Measurements from ENCODE around the gene GIPC2. TPM values are rescaled to one million over a fixed set of nuclear protein-coding genes. Genes with fewer than 3 reads are reported as not detected.

Gene GIPC2
- polyA plus RNA-seq, 2 of the 4 experiments (the other 2 are of a cell fraction) = 0.06 TPM; not detected in 1

DNA sequence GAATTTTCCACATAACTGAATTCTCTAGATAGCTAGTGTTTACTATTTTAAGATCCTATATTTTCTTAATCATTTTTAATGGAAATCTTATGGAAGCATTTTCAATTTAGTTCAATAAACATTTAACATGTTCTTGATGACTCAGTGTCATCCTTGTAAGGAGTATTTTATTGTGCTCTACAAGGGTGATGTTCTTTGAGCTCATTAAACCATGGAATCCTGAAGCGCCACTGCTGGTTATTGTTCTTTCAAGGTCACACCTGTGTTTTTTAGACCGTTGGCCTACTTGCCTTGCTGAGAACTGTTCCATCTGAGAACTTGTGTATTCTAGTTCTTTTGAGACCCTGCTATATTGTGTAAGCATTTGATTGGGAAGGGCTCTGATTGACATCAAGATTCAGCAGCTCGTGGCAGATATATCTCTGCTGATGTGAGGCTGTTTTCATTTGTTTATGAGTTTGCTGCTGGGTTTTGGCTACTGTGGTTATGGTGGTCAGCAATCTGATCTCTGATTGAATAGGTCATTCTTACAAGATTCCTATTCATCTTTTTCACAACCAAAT lies 132.0 kb downstream of the GIPC2 start:
- Histone ChIP-seq H3K27ac (no peak overlapping the region), H3K4me2 (no peak overlapping the region), H3K9me3 (no peaks in the 10 kb centered on the region), H3K4me3 (no peak overlapping the region), H3K4me1 (no peaks in the 10 kb centered on the region)
- ChIA-PET CTCF (interaction anchor here (1.0 kb wide), 1 partner anchor 33 kb away, joined by 4 read pairs; no protein-coding TSS in a partner anchor), POLR2A (no interaction called here)
- 27% methylated on average over 3 of the region's 3 CpGs for WGBS (ENCODE audit: missing lambda C conversion rate)
- ATAC-seq (no peak), DNase-seq (ENCODE audit: low read depth in 1 of 2, low spot score in 1 of 2) (no peak), FAIRE-seq (no peak)
- TF ChIP-seq FOXS1 (CRISPR knock-in tag; IDR thresholded peaks at IDR 0.05) (no peak), NR3C1 (IDR thresholded peaks at IDR 0.05) (no peak), JUN (IDR thresholded peaks at IDR 0.05) (no peak), HDAC2 (IDR thresholded peaks at IDR 0.05) (no peak), EHF (CRISPR knock-in tag; IDR thresholded peaks at IDR 0.05) (no peak), RARB (CRISPR knock-in tag; IDR thresholded peaks at IDR 0.05) (no peak), RFX5 (IDR thresholded peaks at IDR 0.05) (no peak)
- TF ChIP-seq, protein P1, sequence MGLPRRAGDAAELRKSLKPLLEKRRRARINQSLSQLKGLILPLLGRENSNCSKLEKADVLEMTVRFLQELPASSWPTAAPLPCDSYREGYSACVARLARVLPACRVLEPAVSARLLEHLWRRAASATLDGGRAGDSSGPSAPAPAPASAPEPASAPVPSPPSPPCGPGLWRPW (IDR thresholded peaks at IDR 0.05) = no peak

DNA sequence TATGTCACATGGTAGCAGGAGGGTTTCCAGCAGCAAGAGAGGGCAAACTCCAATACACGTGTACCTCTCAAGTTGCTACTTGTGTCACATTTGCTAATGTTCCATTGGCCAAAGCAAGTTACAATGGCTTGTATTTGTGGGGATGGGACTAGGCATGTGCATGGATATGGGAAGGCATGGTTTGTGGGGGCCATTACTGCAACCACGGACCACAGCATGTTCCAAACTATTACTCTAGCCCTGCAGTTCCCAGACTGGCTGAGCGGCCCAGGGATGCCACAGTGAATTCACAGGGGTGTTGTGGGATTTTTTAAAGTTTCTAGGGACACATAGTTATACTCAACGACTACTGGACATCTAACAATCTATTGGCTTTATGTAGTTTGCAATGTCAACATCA lies 133.1 kb downstream of the GIPC2 start:
- TF ChIP-seq, protein P2, sequence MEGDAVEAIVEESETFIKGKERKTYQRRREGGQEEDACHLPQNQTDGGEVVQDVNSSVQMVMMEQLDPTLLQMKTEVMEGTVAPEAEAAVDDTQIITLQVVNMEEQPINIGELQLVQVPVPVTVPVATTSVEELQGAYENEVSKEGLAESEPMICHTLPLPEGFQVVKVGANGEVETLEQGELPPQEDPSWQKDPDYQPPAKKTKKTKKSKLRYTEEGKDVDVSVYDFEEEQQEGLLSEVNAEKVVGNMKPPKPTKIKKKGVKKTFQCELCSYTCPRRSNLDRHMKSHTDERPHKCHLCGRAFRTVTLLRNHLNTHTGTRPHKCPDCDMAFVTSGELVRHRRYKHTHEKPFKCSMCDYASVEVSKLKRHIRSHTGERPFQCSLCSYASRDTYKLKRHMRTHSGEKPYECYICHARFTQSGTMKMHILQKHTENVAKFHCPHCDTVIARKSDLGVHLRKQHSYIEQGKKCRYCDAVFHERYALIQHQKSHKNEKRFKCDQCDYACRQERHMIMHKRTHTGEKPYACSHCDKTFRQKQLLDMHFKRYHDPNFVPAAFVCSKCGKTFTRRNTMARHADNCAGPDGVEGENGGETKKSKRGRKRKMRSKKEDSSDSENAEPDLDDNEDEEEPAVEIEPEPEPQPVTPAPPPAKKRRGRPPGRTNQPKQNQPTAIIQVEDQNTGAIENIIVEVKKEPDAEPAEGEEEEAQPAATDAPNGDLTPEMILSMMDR (IDR thresholded peaks at IDR 0.05) = no peak
- TF ChIP-seq, protein P3, sequence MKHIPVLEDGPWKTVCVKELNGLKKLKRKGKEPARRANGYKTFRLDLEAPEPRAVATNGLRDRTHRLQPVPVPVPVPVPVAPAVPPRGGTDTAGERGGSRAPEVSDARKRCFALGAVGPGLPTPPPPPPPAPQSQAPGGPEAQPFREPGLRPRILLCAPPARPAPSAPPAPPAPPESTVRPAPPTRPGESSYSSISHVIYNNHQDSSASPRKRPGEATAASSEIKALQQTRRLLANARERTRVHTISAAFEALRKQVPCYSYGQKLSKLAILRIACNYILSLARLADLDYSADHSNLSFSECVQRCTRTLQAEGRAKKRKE (CRISPR knock-in tag; IDR thresholded peaks at IDR 0.05; ENCODE audit: low read depth) = no peak
- TF ChIP-seq HDAC2 (IDR thresholded peaks at IDR 0.05) (no peak), JUNB (IDR thresholded peaks at IDR 0.05) (no peak), MAZ (IDR thresholded peaks at IDR 0.05; ENCODE audit: borderline replicate concordance, low read depth, low read length) (no peak), RARB (CRISPR knock-in tag; IDR thresholded peaks at IDR 0.05) (no peak), MYC (IDR thresholded peaks at IDR 0.05; ENCODE audit: borderline replicate concordance, low read length) (no peak), HOXB13 (CRISPR knock-in tag; IDR thresholded peaks at IDR 0.05; ENCODE audit: low read depth) (no peak), ZNF302 (CRISPR knock-in tag; IDR thresholded peaks at IDR 0.05) (no peak), EP300 (IDR thresholded peaks at IDR 0.05) (no peak), EHMT2 (IDR thresholded peaks at IDR 0.05; ENCODE audit: low read depth) (no peak), NPAS2 (CRISPR knock-in tag; IDR thresholded peaks at IDR 0.05; ENCODE audit: borderline replicate concordance) (no peak), JUN (IDR thresholded peaks at IDR 0.05) (no peak), HOXA7 (CRISPR knock-in tag; IDR thresholded peaks at IDR 0.05) (no peak), ESRRA (IDR thresholded peaks at IDR 0.05; ENCODE audit: borderline replicate concordance, low read length) (no peak)
- TF ChIP-seq, protein P4, sequence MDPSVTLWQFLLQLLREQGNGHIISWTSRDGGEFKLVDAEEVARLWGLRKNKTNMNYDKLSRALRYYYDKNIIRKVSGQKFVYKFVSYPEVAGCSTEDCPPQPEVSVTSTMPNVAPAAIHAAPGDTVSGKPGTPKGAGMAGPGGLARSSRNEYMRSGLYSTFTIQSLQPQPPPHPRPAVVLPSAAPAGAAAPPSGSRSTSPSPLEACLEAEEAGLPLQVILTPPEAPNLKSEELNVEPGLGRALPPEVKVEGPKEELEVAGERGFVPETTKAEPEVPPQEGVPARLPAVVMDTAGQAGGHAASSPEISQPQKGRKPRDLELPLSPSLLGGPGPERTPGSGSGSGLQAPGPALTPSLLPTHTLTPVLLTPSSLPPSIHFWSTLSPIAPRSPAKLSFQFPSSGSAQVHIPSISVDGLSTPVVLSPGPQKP (IDR thresholded peaks at IDR 0.05; ENCODE audit: low read depth, low read length) = no peak
- TF ChIP-seq, protein P1 (IDR thresholded peaks at IDR 0.05) = no peak
- TF ChIP-seq, protein P5, sequence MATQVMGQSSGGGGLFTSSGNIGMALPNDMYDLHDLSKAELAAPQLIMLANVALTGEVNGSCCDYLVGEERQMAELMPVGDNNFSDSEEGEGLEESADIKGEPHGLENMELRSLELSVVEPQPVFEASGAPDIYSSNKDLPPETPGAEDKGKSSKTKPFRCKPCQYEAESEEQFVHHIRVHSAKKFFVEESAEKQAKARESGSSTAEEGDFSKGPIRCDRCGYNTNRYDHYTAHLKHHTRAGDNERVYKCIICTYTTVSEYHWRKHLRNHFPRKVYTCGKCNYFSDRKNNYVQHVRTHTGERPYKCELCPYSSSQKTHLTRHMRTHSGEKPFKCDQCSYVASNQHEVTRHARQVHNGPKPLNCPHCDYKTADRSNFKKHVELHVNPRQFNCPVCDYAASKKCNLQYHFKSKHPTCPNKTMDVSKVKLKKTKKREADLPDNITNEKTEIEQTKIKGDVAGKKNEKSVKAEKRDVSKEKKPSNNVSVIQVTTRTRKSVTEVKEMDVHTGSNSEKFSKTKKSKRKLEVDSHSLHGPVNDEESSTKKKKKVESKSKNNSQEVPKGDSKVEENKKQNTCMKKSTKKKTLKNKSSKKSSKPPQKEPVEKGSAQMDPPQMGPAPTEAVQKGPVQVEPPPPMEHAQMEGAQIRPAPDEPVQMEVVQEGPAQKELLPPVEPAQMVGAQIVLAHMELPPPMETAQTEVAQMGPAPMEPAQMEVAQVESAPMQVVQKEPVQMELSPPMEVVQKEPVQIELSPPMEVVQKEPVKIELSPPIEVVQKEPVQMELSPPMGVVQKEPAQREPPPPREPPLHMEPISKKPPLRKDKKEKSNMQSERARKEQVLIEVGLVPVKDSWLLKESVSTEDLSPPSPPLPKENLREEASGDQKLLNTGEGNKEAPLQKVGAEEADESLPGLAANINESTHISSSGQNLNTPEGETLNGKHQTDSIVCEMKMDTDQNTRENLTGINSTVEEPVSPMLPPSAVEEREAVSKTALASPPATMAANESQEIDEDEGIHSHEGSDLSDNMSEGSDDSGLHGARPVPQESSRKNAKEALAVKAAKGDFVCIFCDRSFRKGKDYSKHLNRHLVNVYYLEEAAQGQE (IDR thresholded peaks at IDR 0.05) = no peak
- 27% methylated on average over 4 of the region's 4 CpGs for WGBS (ENCODE audit: missing lambda C conversion rate)
- Histone ChIP-seq H3K9me3 (no peaks in the 10 kb centered on the region), H3K4me1 (no peaks in the 10 kb centered on the region), H3K4me3 (no peak overlapping the region), H3K4me2 (no peak overlapping the region), H3K27ac (no peak overlapping the region)
- DNase-seq (ENCODE audit: low read depth in 1 of 2, low spot score in 1 of 2) (no peak), ATAC-seq (no peak), FAIRE-seq (no peak)
- POLR2A ChIA-PET = no interaction called here
- CTCF ChIA-PET = no interaction called here
